GM19328 (cell line): ENCODE data around the gene LHX8.
A peak's percentile ranks its signal among the peaks of the same experiment; 100 is the strongest.

Source experiments
- ATAC-seq: cut with Tn5 transposase; IDR thresholded peaks from one replicate; pipeline ENCODE4 v1.9.1; 2021; ENCODE audit warnings: mild to moderate bottlenecking, moderate library complexity; ENCODE audit not compliant: unreplicated experiment

LHX8 gene

GRCh38 chr1:75202751-75203150 is 68.6 kb downstream of the LHX8 start:
- no peak for ATAC-seq

GRCh38 chr1:75203415-75204277 is 69.5 kb downstream of the LHX8 start:
- ATAC-seq, result peak; percentile 73

- no peak for ATAC-seq
Measured at GRCh38 chr1:75208862-75209261, 74.7 kb downstream of the LHX8 start.
